HEK293T (cell line): ENCODE data around the gene SFTPA1.

Experiments used
- ARNT ChIP-seq: fragments of 450-650 bp; IDR thresholded peaks from 2 replicates; pipeline ENCODE4 v1.6.1; 2017; ENCODE audit warnings: mild to moderate bottlenecking
- ELF4 ChIP-seq: fragments of 450-650 bp; IDR thresholded peaks from 2 replicates; pipeline ENCODE4 v1.6.1; 2017; ENCODE audit warnings: antibody characterized with exemption
- FOXA1 ChIP-seq: fragments of 450-650 bp; IDR thresholded peaks from 2 replicates; pipeline ENCODE4 v1.6.1; 2016; ENCODE audit warnings: mild to moderate bottlenecking
- HDGF ChIP-seq: fragments of 450-650 bp; IDR thresholded peaks from 2 replicates; pipeline ENCODE4 v1.6.1; 2017; ENCODE audit warnings: antibody characterized with exemption, borderline replicate concordance
- L3MBTL2 ChIP-seq: fragments of 450-650 bp; conservative IDR thresholded peaks from 2 replicates; pipeline ENCODE4 v1.6.1; 2016; ENCODE audit warnings: mild to moderate bottlenecking
- LEF1 ChIP-seq: fragments of 450-650 bp; IDR thresholded peaks from 2 replicates; pipeline ENCODE4 v1.6.1; 2017; ENCODE audit warnings: mild to moderate bottlenecking, borderline replicate concordance
- SP1 ChIP-seq: fragments of 450-650 bp; IDR thresholded peaks from 2 replicates; pipeline ENCODE4 v1.6.1; 2017
- SUZ12 ChIP-seq: fragments of 450-650 bp; IDR thresholded peaks from 2 replicates; pipeline ENCODE4 v1.6.1; 2016; ENCODE audit warnings: mild to moderate bottlenecking
- TARDBP ChIP-seq: fragments of 450-650 bp; IDR thresholded peaks from 2 replicates; pipeline ENCODE4 v1.6.1; 2016

GRCh38 chr10:79583488-79584024, 27.2 kb upstream of the SFTPA1 start:
- TF ChIP-seq L3MBTL2 (no peak), TARDBP (no peak), SUZ12 (no peak), FOXA1 (no peak), LEF1 (no peak), HDGF (no peak), ARNT (no peak), SP1 (no peak), ELF4 (no peak)
